Neural cell (in vitro differentiated cells): ENCODE results near the gene SCRN2.

Source experiments
- CTCF ChIP-seq: fragments of 450-650 bp; IDR thresholded peaks from 2 replicates; pipeline ENCODE4 v1.5.1; 2014; ENCODE audit warnings: antibody characterized with exemption, mild to moderate bottlenecking, moderate library complexity; ENCODE audit not compliant: poor library complexity, severe bottlenecking
- EP300 ChIP-seq: fragments of 450-650 bp; conservative IDR thresholded peaks from 2 replicates; pipeline ENCODE4 v1.6.1; 2014; ENCODE audit warnings: antibody characterized with exemption, mild to moderate bottlenecking, moderate library complexity; ENCODE audit not compliant: poor library complexity, severe bottlenecking
- EZH2 ChIP-seq: fragments of 200-600, 300-800 bp; shearing (Covaris generic), sonication (generic); IDR thresholded peaks from 2 replicates; pipeline ENCODE4 v1.6.1; 2014; ENCODE audit warnings: antibody characterized with exemption, low read length, borderline replicate concordance, mild to moderate bottlenecking; ENCODE audit not compliant: insufficient read depth, poor library complexity, severe bottlenecking
- MXI1 ChIP-seq: fragments of 450-650 bp; conservative IDR thresholded peaks from 2 replicates; pipeline ENCODE4 v1.6.1; 2014; ENCODE audit warnings: antibody characterized with exemption, mild to moderate bottlenecking; ENCODE audit not compliant: poor library complexity, severe bottlenecking
- POLR2AphosphoS5 ChIP-seq: IDR thresholded peaks from 2 replicates; pipeline ENCODE4 v1.6.1; 2012
- RAD21 ChIP-seq: fragments of 450-650 bp; conservative IDR thresholded peaks from 2 replicates; pipeline ENCODE4 v1.6.1; 2014; ENCODE audit warnings: antibody characterized with exemption, mild to moderate bottlenecking, moderate library complexity
- SMC3 ChIP-seq: fragments of 450-650 bp; conservative IDR thresholded peaks from 2 replicates; pipeline ENCODE4 v1.6.1; 2014; ENCODE audit warnings: antibody characterized with exemption, mild to moderate bottlenecking, moderate library complexity; ENCODE audit not compliant: poor library complexity
- TAF1 ChIP-seq: IDR thresholded peaks from 2 replicates; pipeline ENCODE4 v1.6.1; 2012; ENCODE audit warnings: low read depth
- TF ChIP-seq, protein P1 (sequence below): IDR thresholded peaks from 2 replicates; pipeline ENCODE4 v1.6.1; 2012; ENCODE audit warnings: borderline replicate concordance

- TF ChIP-seq EZH2: no peak
- TF ChIP-seq CTCF: no peak
- TF ChIP-seq SMC3: no peak
- no peak for TF ChIP-seq RAD21
- TF ChIP-seq TAF1: no peak
- TF ChIP-seq, protein P1, sequence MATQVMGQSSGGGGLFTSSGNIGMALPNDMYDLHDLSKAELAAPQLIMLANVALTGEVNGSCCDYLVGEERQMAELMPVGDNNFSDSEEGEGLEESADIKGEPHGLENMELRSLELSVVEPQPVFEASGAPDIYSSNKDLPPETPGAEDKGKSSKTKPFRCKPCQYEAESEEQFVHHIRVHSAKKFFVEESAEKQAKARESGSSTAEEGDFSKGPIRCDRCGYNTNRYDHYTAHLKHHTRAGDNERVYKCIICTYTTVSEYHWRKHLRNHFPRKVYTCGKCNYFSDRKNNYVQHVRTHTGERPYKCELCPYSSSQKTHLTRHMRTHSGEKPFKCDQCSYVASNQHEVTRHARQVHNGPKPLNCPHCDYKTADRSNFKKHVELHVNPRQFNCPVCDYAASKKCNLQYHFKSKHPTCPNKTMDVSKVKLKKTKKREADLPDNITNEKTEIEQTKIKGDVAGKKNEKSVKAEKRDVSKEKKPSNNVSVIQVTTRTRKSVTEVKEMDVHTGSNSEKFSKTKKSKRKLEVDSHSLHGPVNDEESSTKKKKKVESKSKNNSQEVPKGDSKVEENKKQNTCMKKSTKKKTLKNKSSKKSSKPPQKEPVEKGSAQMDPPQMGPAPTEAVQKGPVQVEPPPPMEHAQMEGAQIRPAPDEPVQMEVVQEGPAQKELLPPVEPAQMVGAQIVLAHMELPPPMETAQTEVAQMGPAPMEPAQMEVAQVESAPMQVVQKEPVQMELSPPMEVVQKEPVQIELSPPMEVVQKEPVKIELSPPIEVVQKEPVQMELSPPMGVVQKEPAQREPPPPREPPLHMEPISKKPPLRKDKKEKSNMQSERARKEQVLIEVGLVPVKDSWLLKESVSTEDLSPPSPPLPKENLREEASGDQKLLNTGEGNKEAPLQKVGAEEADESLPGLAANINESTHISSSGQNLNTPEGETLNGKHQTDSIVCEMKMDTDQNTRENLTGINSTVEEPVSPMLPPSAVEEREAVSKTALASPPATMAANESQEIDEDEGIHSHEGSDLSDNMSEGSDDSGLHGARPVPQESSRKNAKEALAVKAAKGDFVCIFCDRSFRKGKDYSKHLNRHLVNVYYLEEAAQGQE: no peak
- no peak for TF ChIP-seq EP300
- TF ChIP-seq POLR2AphosphoS5: no peak
- TF ChIP-seq MXI1: no peak
Observed at GRCh38 chr17:47870056-47870455, 29.0 kb upstream of the SCRN2 start.
